HepG2 (cell line): ENCODE results near the gene UXS1.

ENCODE experiments used
- BRD4 ChIP-seq: sonication (generic); formaldehyde crosslinking; IDR thresholded peaks from 2 replicates; pipeline ENCODE4 v1.4.0; 2020; ENCODE audit warnings: missing genetic modification reagents
- GMEB1 ChIP-seq: sonication (generic); formaldehyde crosslinking; IDR thresholded peaks from 2 replicates; pipeline ENCODE4 v1.5.1; 2020; ENCODE audit warnings: missing genetic modification reagents, mild to moderate bottlenecking, borderline replicate concordance
- HCFC1 ChIP-seq: fragments of 150-350 bp; IDR thresholded peaks from 2 replicates; pipeline ENCODE4 v1.6.1; 2014; ENCODE audit warnings: low read depth, low read length
- MXD4 ChIP-seq: IDR thresholded peaks from 2 replicates; pipeline ENCODE4 v1.6.1; 2016; ENCODE audit warnings: mild to moderate bottlenecking, missing biosample characterization, missing genetic modification reagents
- RAD21 ChIP-seq: fragments of 450-650 bp; formaldehyde crosslinking; IDR thresholded peaks from 2 replicates; pipeline ENCODE4 v1.5.0; 2020; ENCODE audit warnings: mild to moderate bottlenecking
- REST ChIP-seq, 2 experiments: IDR thresholded peaks; 2 replicates each; pipeline ENCODE4 v1.6.1; 2011 to 2012; ENCODE audit warnings: low read length in 2 of 2, borderline replicate concordance in 1 of 2, low read depth in 1 of 2, mild to moderate bottlenecking in 1 of 2, moderate library complexity in 1 of 2
- TAF1 ChIP-seq: sonication (generic); formaldehyde crosslinking; IDR thresholded peaks from 2 replicates; pipeline ENCODE4 v1.4.0; 2020; ENCODE audit warnings: missing genetic modification reagents
- TFE3 ChIP-seq: IDR thresholded peaks from 2 replicates; pipeline ENCODE4 v1.6.1; 2016
- ZNF563 ChIP-seq: sonication (generic); formaldehyde crosslinking; IDR thresholded peaks from 2 replicates; pipeline ENCODE4 v1.8.0; 2022; ENCODE audit warnings: mild to moderate bottlenecking, moderate library complexity, missing genetic modification reagents
- ZNF580 ChIP-seq: IDR thresholded peaks from 2 replicates; pipeline ENCODE4 v1.6.1; 2016; ENCODE audit warnings: low read depth, borderline replicate concordance
- TF ChIP-seq, protein P1 (sequence below): IDR thresholded peaks from 2 replicates; pipeline ENCODE4 v1.6.1; 2012; ENCODE audit warnings: inconsistent platforms
- TF ChIP-seq, protein P2 (sequence below): sonication (generic); formaldehyde crosslinking; IDR thresholded peaks from 2 replicates; pipeline ENCODE4 v1.8.0; 2022; ENCODE audit warnings: missing genetic modification reagents, mild to moderate bottlenecking, borderline replicate concordance
- TF ChIP-seq, protein P3 (sequence below): sonication (generic); formaldehyde crosslinking; IDR thresholded peaks from 2 replicates; pipeline ENCODE4 v1.5.0; 2020; ENCODE audit warnings: mild to moderate bottlenecking, missing genetic modification reagents, moderate library complexity

- TF ChIP-seq REST (IDR thresholded peaks at IDR 0.05; ENCODE audit: borderline replicate concordance in 1 of 2, low read depth in 1 of 2, low read length in 2 of 2) (no peak), RAD21 (CRISPR knock-in tag) (no peak), TAF1 (CRISPR knock-in tag) (no peak), ZNF580 (CRISPR knock-in tag) (no peak), TFE3 (CRISPR knock-in tag) (no peak), HCFC1 (no peak), ZNF563 (CRISPR knock-in tag) (no peak), MXD4 (CRISPR knock-in tag) (no peak), GMEB1 (CRISPR knock-in tag) (no peak), BRD4 (no peak)
- TF ChIP-seq, protein P1, sequence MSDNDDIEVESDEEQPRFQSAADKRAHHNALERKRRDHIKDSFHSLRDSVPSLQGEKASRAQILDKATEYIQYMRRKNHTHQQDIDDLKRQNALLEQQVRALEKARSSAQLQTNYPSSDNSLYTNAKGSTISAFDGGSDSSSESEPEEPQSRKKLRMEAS, result no peak
- TF ChIP-seq, protein P2, sequence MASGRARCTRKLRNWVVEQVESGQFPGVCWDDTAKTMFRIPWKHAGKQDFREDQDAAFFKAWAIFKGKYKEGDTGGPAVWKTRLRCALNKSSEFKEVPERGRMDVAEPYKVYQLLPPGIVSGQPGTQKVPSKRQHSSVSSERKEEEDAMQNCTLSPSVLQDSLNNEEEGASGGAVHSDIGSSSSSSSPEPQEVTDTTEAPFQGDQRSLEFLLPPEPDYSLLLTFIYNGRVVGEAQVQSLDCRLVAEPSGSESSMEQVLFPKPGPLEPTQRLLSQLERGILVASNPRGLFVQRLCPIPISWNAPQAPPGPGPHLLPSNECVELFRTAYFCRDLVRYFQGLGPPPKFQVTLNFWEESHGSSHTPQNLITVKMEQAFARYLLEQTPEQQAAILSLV (CRISPR knock-in tag), result no peak
- TF ChIP-seq, protein P3, sequence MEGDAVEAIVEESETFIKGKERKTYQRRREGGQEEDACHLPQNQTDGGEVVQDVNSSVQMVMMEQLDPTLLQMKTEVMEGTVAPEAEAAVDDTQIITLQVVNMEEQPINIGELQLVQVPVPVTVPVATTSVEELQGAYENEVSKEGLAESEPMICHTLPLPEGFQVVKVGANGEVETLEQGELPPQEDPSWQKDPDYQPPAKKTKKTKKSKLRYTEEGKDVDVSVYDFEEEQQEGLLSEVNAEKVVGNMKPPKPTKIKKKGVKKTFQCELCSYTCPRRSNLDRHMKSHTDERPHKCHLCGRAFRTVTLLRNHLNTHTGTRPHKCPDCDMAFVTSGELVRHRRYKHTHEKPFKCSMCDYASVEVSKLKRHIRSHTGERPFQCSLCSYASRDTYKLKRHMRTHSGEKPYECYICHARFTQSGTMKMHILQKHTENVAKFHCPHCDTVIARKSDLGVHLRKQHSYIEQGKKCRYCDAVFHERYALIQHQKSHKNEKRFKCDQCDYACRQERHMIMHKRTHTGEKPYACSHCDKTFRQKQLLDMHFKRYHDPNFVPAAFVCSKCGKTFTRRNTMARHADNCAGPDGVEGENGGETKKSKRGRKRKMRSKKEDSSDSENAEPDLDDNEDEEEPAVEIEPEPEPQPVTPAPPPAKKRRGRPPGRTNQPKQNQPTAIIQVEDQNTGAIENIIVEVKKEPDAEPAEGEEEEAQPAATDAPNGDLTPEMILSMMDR (CRISPR knock-in tag), result no peak
Observed at GRCh38 chr2:106219813-106220212, 25.7 kb upstream of the UXS1 start.
